Gastrocnemius medialis (tissue), 4 donors: Measurements from ENCODE around the gene BORCS8.

ENCODE experiments used
- POLR2A ChIP-seq, 2 donors: fragments of 450-650 bp; IDR thresholded peaks; one replicate each; pipeline ENCODE4 v1.6.1; 2017; ENCODE audit warnings: antibody characterized with exemption in 2 of 2, mild to moderate bottlenecking in 2 of 2, moderate library complexity in 2 of 2
- TF ChIP-seq, protein P1 (sequence below), 5 experiments: fragments of 450-650 bp in 3 of 5; fragments of 200-600 bp in 2 of 5; sonication (generic) in 2 of 5; IDR thresholded peaks in 4 of 5; conservative IDR thresholded peaks in 1 of 5; 1 replicate in 4 of 5; 2 replicates in 1 of 5; pipeline ENCODE4 v1.5.1; 2016 to 2019; ENCODE audit warnings: antibody characterized with exemption in 5 of 5, mild to moderate bottlenecking in 3 of 5, moderate library complexity in 3 of 5

DNA sequence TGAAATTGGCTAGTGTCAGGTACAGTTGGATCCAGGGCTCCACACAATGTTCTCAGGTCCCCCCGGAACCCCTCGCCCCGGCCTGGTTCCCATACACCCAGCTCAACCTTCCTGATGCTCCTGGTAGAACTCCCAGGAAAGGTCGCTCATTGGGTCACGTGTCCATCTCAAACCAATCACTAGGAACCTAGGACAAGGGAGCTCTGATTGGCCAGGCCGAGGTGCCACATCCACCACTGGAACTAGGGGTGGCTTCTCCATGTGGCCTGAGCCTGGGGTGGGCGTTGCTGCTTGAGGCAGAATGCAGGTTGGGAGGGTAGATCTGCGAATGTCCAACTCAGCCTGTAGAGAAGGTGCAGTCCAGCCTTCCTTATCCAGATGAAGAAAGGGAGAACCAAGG, 15.0 kb downstream of the BORCS8 start:
- TF ChIP-seq, protein P1, sequence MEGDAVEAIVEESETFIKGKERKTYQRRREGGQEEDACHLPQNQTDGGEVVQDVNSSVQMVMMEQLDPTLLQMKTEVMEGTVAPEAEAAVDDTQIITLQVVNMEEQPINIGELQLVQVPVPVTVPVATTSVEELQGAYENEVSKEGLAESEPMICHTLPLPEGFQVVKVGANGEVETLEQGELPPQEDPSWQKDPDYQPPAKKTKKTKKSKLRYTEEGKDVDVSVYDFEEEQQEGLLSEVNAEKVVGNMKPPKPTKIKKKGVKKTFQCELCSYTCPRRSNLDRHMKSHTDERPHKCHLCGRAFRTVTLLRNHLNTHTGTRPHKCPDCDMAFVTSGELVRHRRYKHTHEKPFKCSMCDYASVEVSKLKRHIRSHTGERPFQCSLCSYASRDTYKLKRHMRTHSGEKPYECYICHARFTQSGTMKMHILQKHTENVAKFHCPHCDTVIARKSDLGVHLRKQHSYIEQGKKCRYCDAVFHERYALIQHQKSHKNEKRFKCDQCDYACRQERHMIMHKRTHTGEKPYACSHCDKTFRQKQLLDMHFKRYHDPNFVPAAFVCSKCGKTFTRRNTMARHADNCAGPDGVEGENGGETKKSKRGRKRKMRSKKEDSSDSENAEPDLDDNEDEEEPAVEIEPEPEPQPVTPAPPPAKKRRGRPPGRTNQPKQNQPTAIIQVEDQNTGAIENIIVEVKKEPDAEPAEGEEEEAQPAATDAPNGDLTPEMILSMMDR (IDR thresholded peaks at IDR 0.05 in 4 of 5, conservative IDR thresholded peaks at IDR 0.05 in 1 of 5), result no peak
- no peak for TF ChIP-seq POLR2A (IDR thresholded peaks at IDR 0.05)
